ENCODE results near the gene TMEM150B.

The TMEM150B gene

DNA sequence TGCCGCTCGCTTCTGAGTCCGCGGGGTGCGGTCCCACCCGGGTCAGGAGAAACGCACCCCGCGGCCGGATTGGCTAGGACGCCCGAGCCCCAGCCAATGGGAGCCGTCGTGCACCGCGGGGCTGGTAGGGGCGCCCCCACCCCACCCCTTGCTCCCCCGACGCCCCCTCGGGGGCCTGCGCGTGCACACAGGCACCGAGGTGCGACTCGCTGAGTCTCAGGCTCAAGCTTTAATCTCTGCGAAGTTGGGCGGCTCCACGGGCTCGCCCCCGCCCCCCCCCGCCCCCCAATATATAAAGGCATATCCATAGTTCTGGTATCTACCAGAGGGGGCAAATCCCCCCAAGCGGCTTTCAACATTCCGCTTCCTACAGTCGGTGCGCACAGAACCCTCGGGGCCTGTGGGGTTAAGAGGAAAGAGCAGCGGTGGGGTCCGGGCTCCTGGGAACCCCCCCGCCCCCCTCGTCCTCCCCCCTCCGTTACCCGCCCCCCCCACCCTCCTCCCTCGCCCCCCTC lies 29.6 kb upstream of the TMEM150B start, which contains the start of gene COX6B2:
Gene COX6B2 (minus strand): TSS at position 22 of the 515 bp plus-strand sequence. CDS start 198 bp downstream, outside the sequence.
- DNase-seq (ENCODE audit: low read depth) = no peak

DNA sequence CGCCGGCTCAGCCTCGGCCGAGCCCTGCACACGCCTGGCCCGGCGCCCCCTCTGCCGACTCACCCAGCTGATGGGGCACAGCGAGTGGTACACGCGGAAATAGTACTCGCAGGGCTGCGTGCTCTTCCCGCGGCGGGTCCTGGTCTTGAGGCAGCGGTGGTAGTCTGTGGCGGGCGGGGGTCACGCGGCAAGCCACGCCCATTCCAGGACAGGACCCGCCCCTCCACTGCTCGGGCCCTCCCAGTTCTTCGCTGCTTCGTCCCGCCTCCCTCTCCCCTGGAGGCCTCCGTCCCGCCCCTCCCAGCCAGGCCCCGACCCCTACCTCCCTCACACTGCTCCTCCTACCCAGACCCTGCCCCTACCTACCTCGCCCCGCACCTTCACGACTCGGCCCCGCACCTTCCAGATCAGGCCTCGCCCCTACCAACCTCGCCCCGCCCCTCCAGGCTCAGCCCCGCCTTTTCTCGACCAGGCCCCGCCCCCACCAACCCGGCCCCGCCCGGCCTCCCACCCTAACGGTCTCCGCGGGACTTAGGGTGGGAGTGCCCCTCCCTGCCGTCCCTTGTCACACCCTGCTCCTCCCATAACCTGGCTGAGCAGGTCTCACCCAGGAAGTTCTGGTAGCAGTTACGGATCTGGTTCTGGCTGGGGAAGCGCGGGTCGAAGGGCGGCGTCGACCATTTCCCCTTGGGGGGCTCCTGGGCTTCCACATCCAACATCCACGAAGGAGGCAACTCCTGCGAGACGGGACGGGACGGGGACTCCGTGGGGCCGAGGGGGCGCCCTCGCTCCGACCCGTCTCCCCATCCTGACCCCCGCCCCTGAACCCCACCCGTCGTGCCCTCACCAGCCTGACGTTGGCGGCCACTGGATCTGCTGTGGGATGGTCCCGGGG lies 28.9 kb upstream of the TMEM150B start:
- peak; percentile 33 for DNase-seq (ENCODE audit: low read depth)

DNA sequence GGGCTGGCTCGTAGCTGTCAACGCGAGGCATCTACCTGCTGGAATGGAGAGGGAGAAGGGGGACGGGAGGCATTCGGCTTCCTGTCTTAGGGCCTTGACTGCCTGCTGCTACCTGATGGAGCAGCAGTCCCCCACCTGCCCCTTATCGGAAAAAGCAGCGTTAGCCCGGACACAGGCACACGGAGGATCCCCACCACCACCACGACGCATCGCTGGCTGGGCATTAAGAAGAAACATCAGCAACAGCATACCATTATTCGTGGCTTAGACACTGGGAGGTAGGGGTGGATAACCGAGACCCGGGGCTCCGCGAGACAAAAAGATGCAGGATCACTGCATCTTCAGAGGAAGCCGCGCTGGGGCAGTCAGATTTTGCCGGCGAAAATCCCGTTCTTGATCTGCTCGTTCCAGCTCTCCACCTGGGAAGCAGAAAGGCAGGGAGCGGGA lies 28.2 kb upstream of the TMEM150B start:
- no peak for DNase-seq (ENCODE audit: low read depth)

DNA sequence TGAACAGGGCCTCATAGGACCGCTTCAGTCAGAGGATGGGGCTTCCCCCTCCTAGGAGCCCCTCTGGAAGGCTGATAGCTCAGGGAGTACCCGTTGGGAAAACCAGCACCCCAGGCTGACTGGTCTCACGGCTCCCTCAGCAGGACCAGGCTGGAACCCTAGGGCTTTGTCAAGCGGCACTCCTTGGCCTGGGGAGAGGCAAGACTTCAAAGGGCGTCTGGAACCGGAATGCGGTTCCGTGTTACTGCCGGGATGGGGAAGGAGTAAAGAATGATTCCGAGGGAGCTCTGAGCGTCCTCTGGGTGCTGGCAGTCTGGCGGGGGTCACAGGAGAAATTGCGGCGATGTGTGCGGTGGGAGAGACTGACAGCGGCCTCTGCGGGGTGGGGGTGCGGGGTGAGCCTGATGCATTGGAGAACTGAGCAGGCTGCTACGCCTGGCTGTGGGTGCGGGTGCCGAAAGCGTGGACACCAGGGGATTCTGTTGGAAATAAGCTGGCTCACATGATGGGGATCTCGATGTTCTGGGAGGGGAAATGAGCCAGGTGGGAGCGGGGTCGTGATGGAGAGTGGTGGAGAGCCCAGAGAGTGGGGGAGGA lies 27.5 kb upstream of the TMEM150B start:
- DNase-seq (ENCODE audit: low read depth) = no peak

DNA sequence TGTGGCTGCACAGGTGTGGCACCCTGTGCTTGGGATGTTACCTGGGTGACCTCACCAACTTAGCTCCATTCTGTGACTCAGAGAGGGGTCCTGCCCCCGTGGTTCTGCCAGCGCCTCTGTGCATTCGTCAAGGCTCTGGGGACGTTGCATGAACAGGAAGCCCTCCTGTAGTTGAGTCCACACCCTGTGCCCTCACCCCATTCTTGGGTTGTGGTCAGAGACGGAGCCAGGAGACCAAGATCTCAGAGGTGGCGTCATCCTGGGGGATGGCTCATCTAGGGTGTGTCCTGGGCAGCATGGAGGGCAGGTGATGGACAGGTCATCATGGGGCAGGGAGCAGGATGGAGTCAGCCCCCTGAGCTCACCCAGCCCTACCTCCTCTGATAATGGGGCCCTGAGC lies 26.9 kb upstream of the TMEM150B start:
- no peak for DNase-seq (ENCODE audit: low read depth)

DNA sequence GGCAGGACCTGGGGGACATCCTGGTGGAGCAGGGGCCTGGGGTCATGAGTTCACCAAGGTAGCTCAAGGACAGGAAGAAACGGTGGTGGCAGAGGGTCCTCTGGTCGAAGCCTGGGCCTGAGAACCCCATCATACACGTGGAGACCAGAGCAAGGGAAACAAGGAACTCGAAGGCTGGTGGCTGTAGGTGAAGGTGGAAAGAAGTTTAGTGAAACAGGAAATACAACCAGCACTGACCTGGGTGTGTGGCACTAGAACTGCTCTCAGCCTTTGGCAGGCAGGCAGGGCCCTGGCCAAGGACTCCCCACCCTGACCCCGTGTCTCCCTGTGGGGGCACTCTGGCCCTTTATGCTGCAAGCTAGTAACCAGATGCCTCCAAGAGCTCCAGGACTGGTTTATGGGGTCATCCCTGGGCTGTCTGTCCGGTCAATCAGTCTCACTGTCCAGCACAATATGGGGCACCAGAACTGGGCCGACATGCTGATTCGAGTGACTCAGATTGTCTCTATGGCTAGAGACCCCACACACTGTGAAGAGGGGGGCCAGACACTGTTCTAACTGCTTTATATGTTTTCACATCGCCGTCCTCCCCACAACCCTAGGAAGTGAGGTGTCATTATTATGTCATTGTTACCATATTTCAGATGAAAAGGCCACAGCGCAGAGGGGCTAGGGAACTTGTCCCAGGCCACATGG lies 25.6 kb upstream of the TMEM150B start:
- no peak for DNase-seq (ENCODE audit: low read depth)

DNA sequence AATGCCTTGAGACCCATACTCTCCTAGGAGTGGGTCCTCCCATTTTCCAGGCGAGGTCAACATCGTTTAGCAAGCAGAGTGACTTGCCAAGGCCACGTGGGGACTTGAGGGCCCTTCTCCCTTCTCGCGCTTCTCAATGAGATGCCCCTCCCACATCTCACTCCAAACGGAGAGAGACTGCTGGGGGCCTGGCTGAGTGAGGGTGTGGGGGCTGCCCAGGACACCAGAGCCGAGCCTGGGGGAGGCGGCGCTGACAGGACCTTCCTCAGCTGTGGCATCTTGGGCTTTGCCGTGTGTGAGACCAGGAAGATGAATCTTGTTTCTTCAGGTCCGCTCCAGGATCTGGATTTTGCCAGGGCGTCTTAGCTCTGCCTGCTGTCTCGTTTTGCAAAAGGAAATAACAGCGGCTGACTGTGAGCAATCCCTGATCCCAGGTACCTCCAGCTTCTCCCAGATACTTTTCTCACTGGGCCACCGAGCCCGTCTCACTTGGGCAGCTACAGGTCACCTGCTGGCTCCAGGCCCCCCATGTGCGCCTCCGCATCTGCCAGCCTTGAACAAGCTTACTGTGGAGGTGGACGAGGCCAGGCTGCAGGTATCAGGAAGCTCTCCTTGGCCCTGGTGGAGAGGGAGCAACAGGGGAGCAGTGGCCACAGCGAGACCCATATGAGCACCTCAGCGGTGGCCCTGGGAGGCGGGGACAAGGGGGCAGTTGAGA lies 23.3 kb upstream of the TMEM150B start:
- no peak for DNase-seq (ENCODE audit: low read depth)

DNA sequence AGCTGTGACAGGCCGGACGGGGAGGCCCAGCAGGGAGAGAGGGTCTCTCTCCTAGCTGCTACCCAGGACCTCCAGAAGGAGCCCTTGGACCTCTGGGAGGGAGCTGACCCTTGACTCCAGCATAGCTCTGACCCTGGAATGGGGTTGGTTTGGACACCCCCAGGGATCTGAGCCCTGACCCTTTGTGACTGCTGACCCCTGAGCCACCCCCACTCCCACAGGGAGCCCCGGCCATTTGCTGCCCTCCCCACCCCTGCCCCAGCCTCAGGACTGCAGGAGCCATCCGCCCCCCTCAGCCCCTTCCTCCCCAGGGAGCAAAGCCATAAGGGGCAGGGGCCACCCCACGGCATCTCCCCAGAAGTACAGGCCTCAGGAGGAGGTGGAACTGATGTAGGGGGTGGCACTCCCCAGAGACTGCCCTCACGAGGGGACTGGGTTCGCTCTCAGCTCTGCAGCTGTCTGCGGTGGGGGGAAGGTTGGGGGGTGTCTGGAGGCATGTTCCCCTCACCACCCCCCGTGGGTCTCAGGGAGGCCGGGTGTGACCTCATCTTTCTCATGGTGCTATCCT lies 22.4 kb upstream of the TMEM150B start:
- DNase-seq (ENCODE audit: low read depth) = no peak

DNA sequence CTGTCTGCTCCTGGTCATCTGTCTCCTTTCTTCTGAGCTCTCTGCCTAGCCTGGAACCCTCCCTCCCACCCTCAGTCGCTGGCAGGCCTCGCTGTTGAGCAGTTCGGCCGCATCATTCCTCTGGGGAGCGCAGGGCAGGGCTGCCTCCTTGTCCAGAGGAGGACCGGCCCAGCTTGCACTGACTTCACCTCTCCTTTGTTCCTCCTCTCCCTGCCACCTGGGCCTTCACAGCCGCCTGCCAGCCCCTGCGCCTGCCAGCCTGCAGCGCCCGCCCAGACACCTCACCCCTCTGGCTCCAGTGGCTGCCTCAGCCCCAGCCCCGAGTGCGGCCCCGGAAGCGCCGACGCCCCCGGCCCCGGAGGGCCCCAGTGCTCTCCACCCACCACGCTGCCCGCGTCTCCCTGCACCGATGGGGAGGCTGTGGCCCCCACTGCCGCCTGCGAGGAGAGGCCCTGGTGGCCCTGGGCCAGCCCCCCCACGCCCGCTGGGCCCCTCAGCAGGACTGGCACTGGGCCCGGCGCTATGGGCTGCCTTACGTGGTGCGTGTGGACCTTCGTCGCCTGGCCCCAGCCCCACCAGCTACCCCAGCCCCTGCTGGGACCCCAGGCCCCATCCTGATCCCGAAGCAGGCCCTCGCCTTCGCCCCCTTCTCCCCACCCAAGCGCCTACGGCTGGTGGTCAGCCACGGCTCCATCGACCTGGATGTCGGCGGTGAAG lies 21.7 kb upstream of the TMEM150B start:
- DNase-seq (ENCODE audit: low read depth) = no peak

DNA sequence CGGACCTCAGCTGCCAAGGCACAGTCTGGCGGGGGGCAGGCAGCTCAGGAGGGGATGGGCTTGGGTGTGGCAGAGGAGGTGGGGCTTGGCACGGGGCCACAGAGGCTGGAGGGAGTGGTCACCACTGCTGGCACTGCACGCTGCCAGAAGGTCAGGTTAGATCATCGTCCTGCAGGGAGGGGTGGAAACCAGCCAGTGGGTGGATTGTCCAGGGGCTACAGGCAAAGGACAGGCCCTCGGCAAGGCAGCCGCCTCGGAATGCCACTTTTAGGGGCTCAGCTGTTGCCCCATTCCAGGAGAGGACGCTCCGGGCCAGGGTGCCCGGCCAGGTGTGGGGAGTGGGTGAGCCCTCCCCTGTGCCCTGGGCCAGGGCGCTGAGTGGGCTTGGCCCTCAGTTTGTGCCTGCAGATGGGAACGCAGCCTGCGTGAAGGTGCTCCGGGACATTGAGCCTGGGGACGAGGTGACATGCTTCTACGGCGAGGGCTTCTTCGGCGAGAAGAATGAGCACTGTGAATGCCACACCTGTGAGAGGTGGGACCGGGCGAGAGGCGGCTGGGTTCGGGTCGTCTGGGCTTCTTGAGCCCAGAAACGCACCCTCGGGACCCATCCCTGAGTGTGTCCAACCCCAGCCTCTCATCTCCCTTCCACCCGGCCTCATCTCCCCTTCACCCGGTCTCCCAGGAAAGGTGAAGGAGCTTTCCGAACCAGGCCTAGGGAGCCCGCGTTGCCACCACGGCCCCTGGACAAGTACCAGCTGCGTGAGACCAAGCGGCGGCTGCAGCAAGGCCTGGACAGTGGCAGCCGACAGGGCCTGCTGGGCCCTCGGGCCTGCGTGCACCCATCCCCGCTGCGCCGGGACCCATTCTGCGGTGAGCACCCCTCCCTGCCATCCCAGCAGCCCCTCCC lies 20.9 kb upstream of the TMEM150B start:
- no peak for DNase-seq (ENCODE audit: low read depth)

DNA sequence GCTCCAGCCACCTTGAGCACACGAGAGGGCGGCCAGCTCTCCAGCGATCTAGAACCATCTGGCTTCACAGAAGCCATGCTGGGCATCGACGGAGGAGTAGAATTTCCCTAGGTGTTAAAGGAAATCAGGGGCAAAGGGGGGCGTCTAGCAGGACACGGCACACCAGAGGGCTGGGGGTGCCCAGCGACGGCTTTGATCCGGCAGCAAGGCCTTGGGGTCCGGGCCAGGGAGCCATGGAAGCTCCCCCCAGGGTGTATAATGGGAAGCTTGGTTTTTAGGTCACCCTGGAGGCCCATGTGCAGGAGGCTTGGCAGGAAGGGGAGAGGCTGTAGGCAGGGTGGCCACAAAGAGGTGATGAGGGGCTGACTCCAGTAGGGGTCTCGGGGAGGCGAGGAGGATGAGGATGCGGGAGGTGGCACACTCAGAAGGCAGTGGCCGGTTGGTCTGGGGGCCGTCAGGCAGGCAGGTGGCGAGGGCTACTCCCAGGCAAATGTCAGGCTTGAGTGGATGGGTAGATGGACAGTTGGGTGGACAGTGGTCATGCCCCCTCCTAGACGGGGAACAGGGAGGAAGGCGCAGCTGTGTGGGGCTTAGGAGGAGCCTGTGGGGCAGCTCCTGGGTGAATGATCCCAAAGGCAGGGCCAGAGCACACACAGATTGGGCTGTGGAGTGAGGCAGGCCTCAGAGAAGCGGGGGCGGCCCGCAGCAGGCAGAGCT lies 20.1 kb upstream of the TMEM150B start:
- no peak for DNase-seq (ENCODE audit: low read depth)

DNA sequence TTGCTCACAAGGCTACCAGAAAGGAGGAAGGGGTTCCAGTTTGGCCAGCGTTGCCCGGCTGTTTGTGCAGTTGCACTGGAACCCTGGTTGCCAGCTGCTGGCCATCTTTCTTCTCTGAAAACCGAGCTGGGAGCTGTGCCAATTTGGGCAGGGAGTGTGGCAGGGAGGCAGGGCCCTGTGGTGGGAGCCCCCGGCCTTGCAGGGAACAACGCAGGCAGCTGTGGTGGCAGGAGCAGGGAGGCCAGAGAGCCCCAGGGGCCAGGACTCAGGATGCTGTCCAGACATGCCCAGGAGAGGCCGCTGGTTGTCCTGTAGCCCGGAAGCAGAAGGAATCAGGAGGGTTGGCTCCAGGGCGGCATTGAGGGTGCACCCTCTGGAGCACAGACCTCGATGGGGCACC lies 19.3 kb upstream of the TMEM150B start:
- no peak for DNase-seq (ENCODE audit: low read depth)

DNA sequence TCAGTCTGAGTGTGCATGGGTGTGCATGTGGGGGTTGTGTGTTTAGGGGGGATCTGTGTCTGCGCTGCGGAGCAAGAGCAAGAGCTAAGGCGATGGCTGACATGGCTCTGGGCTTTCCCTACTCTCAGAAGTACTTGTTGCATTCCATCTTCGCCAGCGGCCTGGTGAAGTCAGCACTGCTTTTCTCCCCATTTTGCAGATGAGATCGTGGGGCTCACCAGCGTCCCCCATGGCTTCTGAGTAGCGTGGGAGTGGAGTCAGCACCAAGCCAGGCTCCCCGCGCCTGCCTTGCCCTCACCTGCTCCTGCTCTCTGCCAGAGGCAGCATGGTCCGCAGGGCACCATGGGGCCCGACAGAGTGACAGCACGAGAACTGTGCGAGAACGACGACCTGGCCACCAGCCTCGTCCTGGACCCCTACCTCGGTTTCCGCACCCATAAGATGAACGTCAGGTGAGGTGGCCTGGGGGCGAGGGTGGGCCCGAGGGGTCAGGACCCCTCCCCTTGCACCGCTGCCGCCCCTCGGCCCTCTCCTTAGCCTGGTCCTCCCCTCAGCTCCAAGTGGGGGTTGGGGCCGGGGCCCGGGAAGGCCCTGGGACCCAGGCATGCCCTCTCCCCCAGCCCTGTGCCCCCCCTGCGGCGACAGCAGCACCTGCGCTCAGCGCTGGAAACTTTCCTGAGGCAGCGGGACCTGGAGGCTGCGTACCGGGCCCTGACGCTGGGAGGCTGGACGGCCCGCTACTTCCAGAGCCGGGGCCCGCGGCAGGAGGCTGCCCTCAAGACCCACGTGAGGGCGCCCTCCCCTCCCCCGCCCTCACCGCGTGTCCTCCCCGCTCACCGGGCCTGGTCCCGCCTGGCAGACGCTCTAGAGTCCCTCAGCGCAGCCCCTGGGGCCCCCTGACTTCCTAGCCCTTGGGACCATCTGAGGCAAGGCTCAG lies 16.7 kb upstream of the TMEM150B start:
- no peak for DNase-seq (ENCODE audit: low read depth)

DNA sequence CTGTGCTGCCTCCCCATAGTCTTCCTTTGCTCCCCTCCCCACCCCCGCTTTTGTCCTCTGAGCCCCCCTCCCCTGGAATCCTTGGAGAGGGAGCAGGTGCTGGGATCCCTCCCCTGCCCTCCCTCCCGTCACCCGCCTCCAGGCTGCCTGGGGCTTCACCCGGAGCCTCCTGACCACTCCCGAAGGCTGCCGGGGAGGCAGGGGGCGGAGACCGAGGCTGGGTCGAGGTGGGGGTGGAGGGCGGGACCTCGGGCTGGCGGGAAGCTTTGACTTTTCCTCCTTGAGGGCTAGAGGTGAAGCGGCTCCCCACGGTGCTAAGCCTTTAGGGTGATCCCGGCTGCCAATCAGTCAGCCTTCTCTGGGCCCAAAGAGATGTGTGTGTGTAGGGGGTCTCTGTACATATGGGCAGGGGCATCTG lies 16.0 kb upstream of the TMEM150B start:
- DNase-seq (ENCODE audit: low read depth) = peak; percentile 8

DNA sequence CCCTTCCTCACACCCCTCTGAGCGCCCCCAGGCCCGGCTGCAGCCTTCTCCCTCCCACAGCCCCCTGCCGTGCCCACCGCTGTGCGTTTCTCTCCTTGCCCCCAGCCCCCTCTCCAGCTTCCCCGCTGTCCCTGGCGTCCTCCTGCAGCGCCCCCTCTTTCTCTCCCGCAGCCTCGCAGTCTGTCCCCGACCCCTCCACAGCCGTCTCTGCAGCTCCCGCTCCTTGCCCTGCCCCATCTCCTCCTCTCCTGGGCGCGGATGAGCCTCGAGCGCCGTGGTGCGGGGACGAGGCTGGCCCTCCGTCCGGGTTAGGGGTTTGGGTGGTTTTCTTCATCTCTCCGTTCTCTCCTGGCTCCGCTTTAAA lies 15.6 kb upstream of the TMEM150B start:
- no peak for DNase-seq (ENCODE audit: low read depth)

DNA sequence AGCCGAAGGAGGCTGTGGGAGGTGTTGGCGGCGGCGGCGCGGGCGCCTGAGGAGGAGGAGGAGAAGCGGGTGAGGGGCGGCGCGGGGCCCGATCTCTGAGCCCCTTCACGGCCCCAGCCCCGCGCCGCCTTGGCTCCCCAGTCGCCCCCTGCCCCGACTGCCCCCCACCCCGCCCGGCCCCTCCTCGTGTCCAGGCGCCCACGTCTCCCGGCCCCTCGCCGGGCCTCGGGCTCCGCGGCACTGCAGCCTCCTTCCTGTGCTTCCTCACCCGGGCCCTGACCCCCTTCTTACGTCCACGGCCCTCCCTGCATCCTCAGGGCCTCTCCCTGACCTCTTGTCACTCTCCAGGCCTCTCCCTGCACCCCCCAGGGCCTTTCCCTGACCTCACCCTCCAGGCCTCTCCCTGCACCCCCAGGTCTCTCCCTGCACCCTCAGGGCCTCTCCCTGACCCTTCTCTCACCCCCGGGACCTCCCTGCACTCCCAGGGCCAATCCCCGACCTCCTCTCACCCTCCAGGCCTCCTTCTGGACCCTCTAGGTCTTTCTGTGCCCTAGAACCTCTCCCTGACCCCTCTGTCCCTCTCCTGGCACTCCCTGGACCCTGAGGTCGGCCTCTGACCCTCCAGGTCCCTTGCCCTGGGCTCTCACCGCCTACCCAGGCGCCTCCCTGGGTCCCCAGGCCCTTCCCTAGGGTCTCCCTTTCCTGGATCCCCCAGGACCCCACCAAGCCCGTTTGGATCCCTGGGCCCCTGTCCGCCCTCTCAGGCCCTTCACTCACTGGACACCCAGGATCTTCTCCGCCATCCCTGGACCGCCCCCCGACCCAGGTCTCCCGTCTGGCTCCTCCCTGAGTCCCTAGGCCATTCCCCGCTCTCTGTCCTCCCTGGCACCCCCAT lies 15.0 kb upstream of the TMEM150B start:
- no peak for DNase-seq (ENCODE audit: low read depth)

Data from stimulated activated CD8-positive, alpha-beta memory T cell treated with anti-CD3 and anti-CD28 coated beads, Interleukin-12 subunit alpha, Interleukin-12 subunit beta, amount 100 ng/mL, for 1 hour (primary cell).